Measurements from ENCODE around the gene SPTBN2.

Gene SPTBN2

GRCh38 chr11:66715346-66716085 lies 13.5 kb downstream of the SPTBN2 start:
- H2AFZ ChIP-seq (ENCODE audit: low read depth, low read length), result no peak overlapping the region
- no peak overlapping the region for H3K4me3 ChIP-seq (ENCODE audit: low read depth in 1 of 2, low read length in 2 of 2)
- H3K27me3 ChIP-seq (ENCODE audit: insufficient read depth, low read length, poor library complexity), result no peaks in the 10 kb centered on the region
- no peaks in the 10 kb centered on the region for H3K36me3 ChIP-seq (ENCODE audit: insufficient read depth, low read length)
- H3K79me2 ChIP-seq (ENCODE audit: insufficient read depth, low read length), result no peaks in the 10 kb centered on the region
- no peaks in the 10 kb centered on the region for H4K20me1 ChIP-seq (ENCODE audit: insufficient read depth, low read length)
- ATAC-seq (ENCODE audit: insufficient read depth, low read depth), result no peak
- no peak overlapping the region for H3K4me2 ChIP-seq (ENCODE audit: insufficient read depth, low read length)
- no peak overlapping the region for H3K27ac ChIP-seq (ENCODE audit: low read length)
- H3K9me3 ChIP-seq (ENCODE audit: insufficient read depth, low read length, severe bottlenecking), result no peaks in the 10 kb centered on the region
- TF ChIP-seq CTCF (IDR thresholded peaks at IDR 0.05; ENCODE audit: borderline replicate concordance, extremely low read depth, low read length, poor library complexity, severe bottlenecking) (no peak), EZH2 (IDR thresholded peaks at IDR 0.05; ENCODE audit: borderline replicate concordance, low read depth, low read length, severe bottlenecking) (no peak)
- H3K4me1 ChIP-seq (ENCODE audit: insufficient read depth, low read length), result peaks cover 12% of the 10 kb centered on the region
- H3K9ac ChIP-seq (ENCODE audit: low read depth, low read length), result no peak overlapping the region
- DNase-seq, result no peak

GRCh38 chr11:66713746-66714480 lies 15.1 kb downstream of the SPTBN2 start:
- DNase-seq, result no peak
- Histone ChIP-seq H4K20me1 (ENCODE audit: insufficient read depth, low read length) (no peaks in the 10 kb centered on the region), H3K36me3 (ENCODE audit: insufficient read depth, low read length) (no peaks in the 10 kb centered on the region), H3K9me3 (ENCODE audit: insufficient read depth, low read length, severe bottlenecking) (no peaks in the 10 kb centered on the region), H3K4me1 (ENCODE audit: insufficient read depth, low read length) (no peaks in the 10 kb centered on the region), H2AFZ (ENCODE audit: low read depth, low read length) (no peak overlapping the region), H3K4me3 (ENCODE audit: low read depth in 1 of 2, low read length in 2 of 2) (no peak overlapping the region), H3K27me3 (ENCODE audit: insufficient read depth, low read length, poor library complexity) (no peaks in the 10 kb centered on the region), H3K4me2 (ENCODE audit: insufficient read depth, low read length) (no peak overlapping the region), H3K9ac (ENCODE audit: low read depth, low read length) (no peak overlapping the region), H3K79me2 (ENCODE audit: insufficient read depth, low read length) (no peaks in the 10 kb centered on the region), H3K27ac (ENCODE audit: low read length) (no peak overlapping the region)
- ATAC-seq (ENCODE audit: insufficient read depth, low read depth), result no peak
- TF ChIP-seq CTCF (IDR thresholded peaks at IDR 0.05; ENCODE audit: borderline replicate concordance, extremely low read depth, low read length, poor library complexity, severe bottlenecking) (no peak), EZH2 (IDR thresholded peaks at IDR 0.05; ENCODE audit: borderline replicate concordance, low read depth, low read length, severe bottlenecking) (no peak)

GRCh38 chr11:66710384-66710930 lies 18.6 kb downstream of the SPTBN2 start:
- Histone ChIP-seq H3K9ac (ENCODE audit: low read depth, low read length) (no peak overlapping the region), H4K20me1 (ENCODE audit: insufficient read depth, low read length) (no peaks in the 10 kb centered on the region), H3K27me3 (ENCODE audit: insufficient read depth, low read length, poor library complexity) (no peaks in the 10 kb centered on the region), H3K4me3 (ENCODE audit: low read depth in 1 of 2, low read length in 2 of 2) (no peak overlapping the region), H3K4me1 (ENCODE audit: insufficient read depth, low read length) (no peaks in the 10 kb centered on the region), H3K27ac (ENCODE audit: low read length) (no peak overlapping the region), H3K36me3 (ENCODE audit: insufficient read depth, low read length) (no peaks in the 10 kb centered on the region), H3K79me2 (ENCODE audit: insufficient read depth, low read length) (no peaks in the 10 kb centered on the region), H3K4me2 (ENCODE audit: insufficient read depth, low read length) (no peak overlapping the region), H3K9me3 (ENCODE audit: insufficient read depth, low read length, severe bottlenecking) (no peaks in the 10 kb centered on the region), H2AFZ (ENCODE audit: low read depth, low read length) (no peak overlapping the region)
- no peak for DNase-seq
- TF ChIP-seq CTCF (IDR thresholded peaks at IDR 0.05; ENCODE audit: borderline replicate concordance, extremely low read depth, low read length, poor library complexity, severe bottlenecking), result no peak
- no peak for TF ChIP-seq EZH2 (IDR thresholded peaks at IDR 0.05; ENCODE audit: borderline replicate concordance, low read depth, low read length, severe bottlenecking)
- ATAC-seq (ENCODE audit: insufficient read depth, low read depth), result no peak
